Stimulated activated CD8-positive, alpha-beta memory T cell treated with anti-CD3 and anti-CD28 coated beads, Interleukin-4, amount 100 ng/mL, for 1 hour (primary cell): ENCODE data around the gene PDXP.

Source experiments
- DNase-seq, 2 donors: peaks; one replicate each; pipeline ENCODE4 v3.0.0-alpha.2; 2020; ENCODE audit warnings: low read depth in 2 of 2, low spot score in 1 of 2

PDXP gene

GRCh38 chr22:37627545-37627944 is 31.0 kb upstream of the PDXP start:
- no peak for DNase-seq

GRCh38 chr22:37628830-37629229 is 29.7 kb upstream of the PDXP start:
- DNase-seq = no peak

- no peak for DNase-seq
Measured at GRCh38 chr22:37629928-37630327, 28.6 kb upstream of the PDXP start.

GRCh38 chr22:37630839-37631435 is 27.6 kb upstream of the PDXP start:
- DNase-seq = no peak

GRCh38 chr22:37631448-37632173 is 26.9 kb upstream of the PDXP start:
- DNase-seq = no peak

GRCh38 chr22:37632174-37633088 is 26.1 kb upstream of the PDXP start:
- no peak for DNase-seq

GRCh38 chr22:37633089-37633624 is 25.4 kb upstream of the PDXP start:
- DNase-seq = no peak

GRCh38 chr22:37633625-37634416 is 24.7 kb upstream of the PDXP start:
- DNase-seq = peak in 1 of 2 donors; percentile 35

GRCh38 chr22:37634417-37634924 is 24.1 kb upstream of the PDXP start:
- DNase-seq = no peak

- DNase-seq = no peak
Measured at GRCh38 chr22:37635157-37635556, 23.4 kb upstream of the PDXP start.

GRCh38 chr22:37636186-37636948 is 22.2 kb upstream of the PDXP start:
- no peak for DNase-seq

GRCh38 chr22:37636949-37637273 is 21.6 kb upstream of the PDXP start:
- no peak for DNase-seq

GRCh38 chr22:37638391-37639069 is 20.0 kb upstream of the PDXP start:
- DNase-seq = no peak

- DNase-seq = no peak
Measured at GRCh38 chr22:37639070-37639760, 19.3 kb upstream of the PDXP start, which contains the start of gene SH3BP1. SH3BP1 (plus strand) TSS chr22:37639669; CDS start chr22:37639788, 119 bp downstream.

- DNase-seq = no peak
Measured at GRCh38 chr22:37639771-37640590, 18.5 kb upstream of the PDXP start.

GRCh38 chr22:37640591-37641560 is 17.6 kb upstream of the PDXP start:
- no peak for DNase-seq

- DNase-seq = no peak
Measured at GRCh38 chr22:37641561-37641949, 17.0 kb upstream of the PDXP start.
